Measurements from ENCODE around the gene TGFB1I1.

Gene TGFB1I1

DNA sequence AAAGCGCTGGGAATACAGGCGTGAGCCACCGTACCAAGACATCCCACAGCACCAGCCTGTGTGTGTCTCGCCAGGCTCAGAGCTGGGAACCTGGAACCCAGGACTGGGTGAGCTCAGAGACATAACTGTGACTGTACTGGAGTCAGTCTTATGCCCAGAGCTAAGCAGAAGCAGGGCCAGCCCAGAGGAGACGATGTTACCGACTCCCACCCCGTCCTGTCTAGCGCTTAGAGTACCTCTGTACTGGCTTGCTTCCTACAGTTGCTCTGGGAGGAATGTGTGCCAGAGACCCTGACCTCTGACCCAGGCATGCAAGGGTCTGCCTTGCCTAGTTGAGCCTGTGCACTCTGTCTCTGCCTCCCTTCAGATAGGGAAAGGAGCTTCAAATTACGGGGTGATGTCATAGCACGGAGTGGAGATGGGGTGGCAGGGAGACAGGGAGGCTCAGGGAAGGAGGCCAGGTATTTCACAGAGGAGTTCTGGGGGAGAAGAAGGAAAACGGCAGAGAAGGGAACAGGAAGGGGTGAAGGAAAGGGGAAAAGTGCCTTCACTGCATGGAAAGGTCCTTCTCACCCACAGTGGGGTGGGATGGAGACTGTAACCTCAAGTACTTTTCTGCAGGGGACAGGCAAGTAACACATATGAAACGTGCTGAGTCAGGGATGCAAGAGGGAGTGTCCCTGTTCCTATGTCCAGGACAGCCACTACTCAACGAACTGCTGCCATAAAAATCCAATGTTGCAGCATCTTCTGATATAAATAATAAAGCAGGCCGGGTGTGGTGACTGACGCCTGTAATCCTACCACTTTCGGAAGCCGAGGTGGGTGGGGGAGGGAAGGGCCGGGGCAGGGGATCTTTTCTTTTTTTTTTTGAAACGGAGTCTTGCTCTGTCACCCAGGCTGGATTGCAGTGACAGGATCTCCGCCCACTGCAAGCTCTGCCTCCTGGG, 18.4 kb upstream of the TGFB1I1 start:
- DNase-seq = no peak

DNA sequence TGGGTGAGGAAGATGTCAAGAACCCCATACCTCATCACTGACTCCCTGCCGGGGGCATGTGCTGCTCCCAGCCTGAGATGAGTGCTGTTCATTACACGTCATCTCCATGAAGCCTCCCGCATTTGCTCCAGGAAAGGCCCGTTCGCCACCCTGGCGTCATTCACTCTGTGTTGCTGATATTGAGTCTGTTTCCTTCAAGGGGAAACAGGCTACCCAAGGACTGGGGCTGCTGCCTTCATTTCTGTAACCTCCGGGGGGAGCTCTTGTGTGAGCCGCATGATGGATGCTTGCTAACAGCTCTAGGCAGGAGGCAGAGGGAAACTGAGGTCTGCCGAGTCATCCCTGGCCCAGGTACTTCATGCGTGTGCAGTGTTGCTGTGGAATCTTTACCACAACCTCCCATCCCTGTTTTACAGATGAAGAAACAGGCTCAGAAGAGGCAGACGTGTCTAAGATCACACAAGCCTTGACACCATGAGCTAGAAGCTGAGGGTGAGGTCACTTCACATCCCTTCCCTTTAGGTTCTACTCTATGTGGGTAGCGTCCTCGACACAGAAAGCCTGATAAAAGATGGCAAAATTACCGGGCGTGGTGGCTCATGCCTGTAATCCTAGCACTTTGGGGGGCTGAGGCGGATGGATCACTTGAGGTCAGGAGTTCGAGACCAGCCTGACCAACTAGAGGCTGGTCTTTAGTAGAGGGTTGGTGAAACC, 16.2 kb upstream of the TGFB1I1 start:
- DNase-seq = peak; percentile 6

DNA sequence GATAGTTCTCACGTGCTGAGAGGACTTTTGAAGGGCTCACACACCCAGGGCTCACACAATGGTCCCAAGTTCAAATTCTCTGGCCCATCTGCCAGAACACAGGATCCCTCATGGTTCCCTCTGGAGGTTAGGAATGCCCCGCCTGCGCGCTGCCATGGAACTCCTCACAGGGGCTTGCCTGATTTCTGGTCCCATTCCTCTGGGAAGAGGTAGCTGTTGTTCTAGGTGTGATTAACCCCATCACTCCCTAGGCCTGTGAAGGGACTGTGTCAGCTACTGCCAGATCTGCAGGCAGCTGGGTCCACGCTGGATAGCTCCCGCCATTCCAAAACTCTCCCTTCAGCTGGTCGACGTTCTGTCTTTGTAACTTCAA, 15.0 kb upstream of the TGFB1I1 start:
- no peak for DNase-seq

DNA sequence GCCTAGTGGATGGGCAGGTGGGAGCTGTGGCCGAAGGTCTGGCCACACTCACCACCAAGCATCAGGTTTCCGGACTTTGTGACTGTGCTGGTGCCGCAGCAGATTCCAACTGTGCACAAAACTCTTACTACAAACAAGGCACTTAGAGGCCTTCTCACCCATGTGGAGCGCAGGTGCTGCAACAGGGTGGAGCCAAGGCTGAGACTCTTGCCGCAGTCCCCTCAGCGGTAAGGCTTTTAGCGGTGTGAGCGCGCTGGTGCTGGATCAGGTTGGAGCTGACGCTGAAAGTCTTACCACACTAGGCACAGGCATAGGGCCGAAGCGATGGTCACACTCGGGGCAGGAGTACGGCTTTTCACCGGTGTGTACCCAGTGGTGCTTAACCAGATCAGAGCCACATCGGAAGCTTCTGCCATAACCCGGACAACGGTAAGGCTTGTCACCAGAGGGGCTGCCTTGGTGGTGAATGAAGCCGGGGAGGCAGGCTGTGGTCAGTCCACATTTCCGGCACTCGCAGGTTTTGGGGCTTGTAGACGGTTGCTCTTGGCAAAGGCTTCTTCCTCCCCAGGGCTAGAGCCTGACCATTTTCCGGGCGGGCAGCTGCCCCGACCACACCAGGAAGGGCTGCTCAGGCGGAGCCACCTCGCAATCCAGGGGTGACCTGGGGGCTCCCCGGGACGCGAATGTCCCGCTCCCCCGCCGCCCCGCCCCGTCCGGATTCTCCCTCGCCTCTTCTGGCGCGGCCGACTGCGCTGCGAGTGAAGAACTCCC, 13.7 kb upstream of the TGFB1I1 start:
- no peak for DNase-seq

GRCh38 chr16:31458844-31459686, 12.9 kb upstream of the TGFB1I1 start, which contains the start of gene ARMC5:
TSS of gene ARMC5 (plus strand) at chr16:31459501. CDS start at chr16:31459525, 24 bp downstream.
- peak; percentile 95 for DNase-seq

DNA sequence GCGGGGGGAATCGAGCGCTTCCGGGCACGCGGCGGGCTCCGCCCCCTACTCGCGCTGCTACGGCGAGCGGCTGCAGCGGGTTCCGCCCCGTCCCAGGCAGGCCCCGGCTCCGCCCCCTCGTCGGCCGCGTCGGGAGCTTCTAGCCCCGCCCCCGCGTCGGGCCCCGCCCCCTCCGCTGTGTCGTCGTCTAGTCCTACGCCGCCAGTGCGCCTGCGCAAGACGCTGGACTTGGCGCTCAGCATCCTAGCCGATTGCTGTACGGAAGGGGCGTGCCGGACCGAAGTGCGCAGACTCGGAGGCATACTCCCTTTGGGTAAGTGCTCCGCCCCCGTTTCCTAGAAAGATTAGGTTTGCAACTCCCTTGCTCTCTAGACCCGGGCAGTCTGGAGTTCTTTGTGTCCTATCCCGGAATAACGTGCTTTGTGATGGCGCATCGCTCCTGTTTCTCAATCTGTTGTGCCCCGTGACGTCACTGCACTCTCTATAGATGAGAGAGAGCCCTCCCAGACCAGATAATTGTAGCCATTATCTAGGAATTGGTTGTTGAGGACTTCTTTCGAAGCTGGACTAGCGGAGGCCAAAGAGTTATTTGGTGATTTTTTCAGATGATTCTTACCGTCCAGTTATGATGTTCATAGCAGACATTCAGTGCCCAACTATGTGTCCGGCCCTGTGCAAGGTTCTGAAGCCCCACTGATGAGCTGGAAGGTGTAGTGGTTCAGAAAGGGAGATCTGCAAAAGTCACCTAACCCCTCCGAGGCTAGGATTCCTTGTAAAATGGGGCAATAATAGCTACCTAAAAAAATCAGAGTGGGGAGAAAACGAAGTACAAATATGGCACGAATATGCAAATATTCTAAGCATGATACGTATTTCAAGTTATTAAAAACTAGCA, 12.0 kb upstream of the TGFB1I1 start:
- DNase-seq = peak; percentile 99

DNA sequence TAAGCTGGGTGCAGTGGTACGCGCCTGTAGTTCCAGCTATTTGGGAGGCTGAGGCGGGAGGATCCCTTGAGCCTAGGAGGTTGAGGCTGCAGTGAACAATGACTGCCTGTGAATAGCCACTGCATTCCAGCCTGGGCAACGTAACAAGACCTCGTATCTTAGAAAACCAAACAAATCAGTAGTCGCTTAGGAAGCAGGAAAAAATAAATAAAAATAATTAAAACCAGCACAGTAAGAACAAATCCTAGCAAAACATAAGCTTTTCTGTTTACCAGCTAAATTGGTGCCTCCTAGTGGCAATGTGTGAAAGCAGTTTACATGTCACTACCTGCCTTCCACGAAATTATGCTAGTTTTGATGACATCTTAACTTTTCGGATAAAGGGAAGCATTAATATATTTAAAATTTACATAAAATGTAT, 11.4 kb upstream of the TGFB1I1 start:
- DNase-seq = no peak

- no peak for DNase-seq
Observed at GRCh38 chr16:31461201-31461920, 10.6 kb upstream of the TGFB1I1 start.

- no peak for DNase-seq
Observed at GRCh38 chr16:31461921-31462804, 9.8 kb upstream of the TGFB1I1 start.

GRCh38 chr16:31464348-31464769, 7.6 kb upstream of the TGFB1I1 start:
- DNase-seq = no peak

- DNase-seq = no peak
Observed at GRCh38 chr16:31464781-31465260, 7.1 kb upstream of the TGFB1I1 start.

GRCh38 chr16:31465788-31466370, 6.1 kb upstream of the TGFB1I1 start:
- no peak for DNase-seq

GRCh38 chr16:31466381-31466841, 5.5 kb upstream of the TGFB1I1 start:
- DNase-seq = no peak

GRCh38 chr16:31467151-31467773, 4.7 kb upstream of the TGFB1I1 start:
- no peak for DNase-seq

DNA sequence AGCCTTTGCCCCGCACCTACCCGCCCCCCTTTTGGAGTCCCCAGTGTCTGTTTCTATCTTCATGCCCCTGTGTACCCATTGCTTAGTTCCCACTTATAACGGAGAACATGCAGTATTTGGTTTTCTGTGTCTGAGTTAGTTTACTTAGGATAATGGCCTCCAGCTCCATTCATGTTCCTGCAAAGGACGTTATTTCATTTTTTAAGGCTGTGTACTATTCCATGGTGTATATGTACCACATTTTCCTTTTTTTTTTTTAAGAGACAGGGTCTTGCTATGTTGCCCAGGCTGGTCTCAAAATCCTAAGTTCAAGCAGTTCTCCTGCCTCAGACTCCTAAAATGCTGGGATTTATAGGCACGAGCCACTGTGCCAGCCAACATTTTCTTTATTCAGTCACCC, 4.1 kb upstream of the TGFB1I1 start:
- DNase-seq = no peak

GRCh38 chr16:31470615-31471014, 1.3 kb upstream of the TGFB1I1 start:
- DNase-seq = no peak

- DNase-seq = no peak
Observed at GRCh38 chr16:31471241-31471874, 594 bp upstream of the TGFB1I1 start.
